ENCODE results near the gene CDA. TPM values are rescaled to one million over a fixed set of nuclear protein-coding genes. Genes with fewer than 3 reads are reported as not detected.

Gene CDA
- total and polyA plus RNA-seq, 2 experiments from 2014 or later = 2.5 to 13.6 TPM

- Mint-ChIP-seq H3K9me3 (no peaks in the 10 kb centered on the region), H3K27me3 (ENCODE audit: insufficient read depth, low read depth, poor library complexity) (peaks cover 4% of the 10 kb centered on the region), H3K36me3 (ENCODE audit: low read depth) (no peaks in the 10 kb centered on the region; the same call in 2 of the 3 replicates), H3K4me1 (peaks cover 12% of the 10 kb centered on the region; the same call in 2 of the 3 replicates), H3K4me3 (no peak overlapping the region), H3K27ac (no peak overlapping the region)
- no peaks in the 10 kb centered on the region for H3K79me2 ChIP-seq (replicated peaks; ENCODE audit: insufficient read depth)
- no peak overlapping the region for H3K27ac ChIP-seq (ENCODE audit: low read depth)
- no peaks in the 10 kb centered on the region for H3K9me2 ChIP-seq (ENCODE audit: insufficient read depth)
- H2AFZ ChIP-seq = no peak overlapping the region
- H3K4me2 ChIP-seq = no peak overlapping the region
- no peak for TF ChIP-seq EZH2 (IDR thresholded peaks at IDR 0.05; ENCODE audit: low read depth, unreplicated experiment)
- no peak for TF ChIP-seq JUNB (IDR thresholded peaks at IDR 0.05; ENCODE audit: unreplicated experiment)
- TF ChIP-seq STAT1 (IDR thresholded peaks at IDR 0.05; ENCODE audit: unreplicated experiment) = no peak
- no peak for TF ChIP-seq POLR2AphosphoS5 (IDR thresholded peaks at IDR 0.05; ENCODE audit: low read depth)
- no peak for TF ChIP-seq ETS1 (IDR thresholded peaks at IDR 0.05)
- ATAC-seq = no peak
- H3K4me1 ChIP-seq (ENCODE audit: insufficient read depth) = no peaks in the 10 kb centered on the region
- H3K4me3 ChIP-seq = no peak overlapping the region
- H3K36me3 ChIP-seq (ENCODE audit: insufficient read depth) = no peaks in the 10 kb centered on the region
- no peaks in the 10 kb centered on the region for H3F3A ChIP-seq (replicated peaks; ENCODE audit: low read depth)
- 0 out of 2 replicates have a peak, but pooled peaks cover 2% of the 10 kb centered on the region for H4K20me1 ChIP-seq (replicated peaks; ENCODE audit: insufficient read depth)
- DNase-seq (ENCODE audit: low spot score) = no peak
- no peaks in the 10 kb centered on the region for H3K27me3 ChIP-seq (ENCODE audit: insufficient read depth)
Observed at GRCh38 chr1:20643080-20643479, 54.2 kb downstream of the CDA start.

GRCh38 chr1:20644416-20644815 is 55.5 kb downstream of the CDA start:
- Mint-ChIP-seq H3K27ac (no peak overlapping the region), H3K27me3 (ENCODE audit: insufficient read depth, low read depth, poor library complexity) (peaks cover 4% of the 10 kb centered on the region), H3K4me1 (peaks cover 12% of the 10 kb centered on the region; the same call in 2 of the 3 replicates), H3K9me3 (no peaks in the 10 kb centered on the region), H3K36me3 (ENCODE audit: low read depth) (peaks cover 6% of the 10 kb centered on the region), H3K4me3 (no peak overlapping the region)
- Histone ChIP-seq H4K20me1 (replicated peaks; ENCODE audit: insufficient read depth) (0 out of 2 replicates have a peak, but pooled peaks cover 2% of the 10 kb centered on the region), H3K4me1 (ENCODE audit: insufficient read depth) (no peaks in the 10 kb centered on the region), H3K36me3 (ENCODE audit: insufficient read depth) (no peaks in the 10 kb centered on the region; the same call in 1 of the 2 replicates), H3K9me2 (ENCODE audit: insufficient read depth) (no peaks in the 10 kb centered on the region), H3K4me3 (no peak overlapping the region), H3K79me2 (replicated peaks; ENCODE audit: insufficient read depth) (no peaks in the 10 kb centered on the region), H3K4me2 (no peak overlapping the region), H3K27ac (ENCODE audit: low read depth) (no peak overlapping the region), H2AFZ (no peak overlapping the region), H3F3A (replicated peaks; ENCODE audit: low read depth) (no peaks in the 10 kb centered on the region), H3K27me3 (ENCODE audit: insufficient read depth) (no peaks in the 10 kb centered on the region)
- DNase-seq (ENCODE audit: low spot score) (no peak), ATAC-seq (no peak)
- no peak for TF ChIP-seq CTCF (conservative IDR thresholded peaks at IDR 0.05; ENCODE audit: low read depth in 2 of 2)
- no peak for TF ChIP-seq CREB1 (CRISPR knock-in tag; IDR thresholded peaks at IDR 0.05; ENCODE audit: low read depth)
- no peak for TF ChIP-seq ETS1 (IDR thresholded peaks at IDR 0.05)
- no peak for TF ChIP-seq STAT1 (IDR thresholded peaks at IDR 0.05; ENCODE audit: unreplicated experiment)
- TF ChIP-seq POLR2AphosphoS5 (IDR thresholded peaks at IDR 0.05; ENCODE audit: low read depth) = no peak
- TF ChIP-seq EZH2 (IDR thresholded peaks at IDR 0.05; ENCODE audit: low read depth, unreplicated experiment) = no peak
- no peak for TF ChIP-seq ZNF114 (CRISPR knock-in tag; IDR thresholded peaks at IDR 0.05)
- TF ChIP-seq ZNF331 (CRISPR knock-in tag; IDR thresholded peaks at IDR 0.05; ENCODE audit: low read depth) = no peak
- no peak for TF ChIP-seq ZNF462 (CRISPR knock-in tag; IDR thresholded peaks at IDR 0.05)
- TF ChIP-seq JUNB (IDR thresholded peaks at IDR 0.05; ENCODE audit: unreplicated experiment) = no peak
- TF ChIP-seq EZH2phosphoT487 (IDR thresholded peaks at IDR 0.05; ENCODE audit: unreplicated experiment) = no peak

Data from GM23338 (cell line).